Glomerular visceral epithelial cell (primary cell): ENCODE measurements around the gene SCO2.

Source experiments
- DNase-seq: peaks from one replicate; pipeline ENCODE4 v3.0.0-alpha.2; 2016; ENCODE audit errors: extremely low spot score

Gene SCO2

GRCh38 chr22:50525104-50525857 lies at the start of gene SCO2:
SCO2 (minus strand) TSS chr22:50525598; CDS start chr22:50524411, 1,187 bp downstream.
- peak; percentile 96 for DNase-seq

- no peak for DNase-seq
Observed at GRCh38 chr22:50574383-50574755, 49.0 kb upstream of the SCO2 start.

- DNase-seq = no peak
Observed at GRCh38 chr22:50573491-50574382, 48.3 kb upstream of the SCO2 start.

GRCh38 chr22:50572965-50573364 lies 47.6 kb upstream of the SCO2 start:
- no peak for DNase-seq

GRCh38 chr22:50571264-50572175 lies 46.1 kb upstream of the SCO2 start:
- DNase-seq = no peak

GRCh38 chr22:50570861-50571260 lies 45.5 kb upstream of the SCO2 start:
- no peak for DNase-seq

- DNase-seq = peak; percentile 79
Observed at GRCh38 chr22:50569896-50570535, 44.6 kb upstream of the SCO2 start.

GRCh38 chr22:50569041-50569459 lies 43.7 kb upstream of the SCO2 start:
- no peak for DNase-seq

GRCh38 chr22:50568626-50569025 lies 43.2 kb upstream of the SCO2 start:
- no peak for DNase-seq

GRCh38 chr22:50567721-50568252 lies 42.4 kb upstream of the SCO2 start:
- no peak for DNase-seq

GRCh38 chr22:50564289-50564688 lies 38.9 kb upstream of the SCO2 start:
- no peak for DNase-seq

- DNase-seq = no peak
Observed at GRCh38 chr22:50563413-50564160, 38.2 kb upstream of the SCO2 start.

- peak; percentile 94 for DNase-seq
Observed at GRCh38 chr22:50562523-50563412, 37.4 kb upstream of the SCO2 start, which contains the start of gene SYCE3. SYCE3 (minus strand) TSS chr22:50562919; CDS start chr22:50556405, 6,514 bp downstream.

- DNase-seq = no peak
Observed at GRCh38 chr22:50561401-50562358, 36.3 kb upstream of the SCO2 start.

- no peak for DNase-seq
Observed at GRCh38 chr22:50560034-50560433, 34.6 kb upstream of the SCO2 start.

GRCh38 chr22:50556703-50557102 lies 31.3 kb upstream of the SCO2 start:
- DNase-seq = no peak

GRCh38 chr22:50553310-50553709 lies 27.9 kb upstream of the SCO2 start:
- no peak for DNase-seq

- DNase-seq = no peak
Observed at GRCh38 chr22:50551160-50551752, 25.9 kb upstream of the SCO2 start.
